GM18909 (cell line): ENCODE results near the gene ARMC9.
A peak's percentile ranks its signal among the peaks of the same experiment; 100 is the strongest.
"Not testable (repeated sequence)": the region's sequence is repeated elsewhere in the genome, so short reads cannot be mapped to it uniquely, and the experiment has no call there.

ENCODE experiments used
- ATAC-seq: cut with Tn5 transposase; IDR thresholded peaks from one replicate; pipeline ENCODE4 v1.9.1; 2021; ENCODE audit warnings: mild to moderate bottlenecking; ENCODE audit not compliant: unreplicated experiment, poor library complexity

The ARMC9 gene, protein sequence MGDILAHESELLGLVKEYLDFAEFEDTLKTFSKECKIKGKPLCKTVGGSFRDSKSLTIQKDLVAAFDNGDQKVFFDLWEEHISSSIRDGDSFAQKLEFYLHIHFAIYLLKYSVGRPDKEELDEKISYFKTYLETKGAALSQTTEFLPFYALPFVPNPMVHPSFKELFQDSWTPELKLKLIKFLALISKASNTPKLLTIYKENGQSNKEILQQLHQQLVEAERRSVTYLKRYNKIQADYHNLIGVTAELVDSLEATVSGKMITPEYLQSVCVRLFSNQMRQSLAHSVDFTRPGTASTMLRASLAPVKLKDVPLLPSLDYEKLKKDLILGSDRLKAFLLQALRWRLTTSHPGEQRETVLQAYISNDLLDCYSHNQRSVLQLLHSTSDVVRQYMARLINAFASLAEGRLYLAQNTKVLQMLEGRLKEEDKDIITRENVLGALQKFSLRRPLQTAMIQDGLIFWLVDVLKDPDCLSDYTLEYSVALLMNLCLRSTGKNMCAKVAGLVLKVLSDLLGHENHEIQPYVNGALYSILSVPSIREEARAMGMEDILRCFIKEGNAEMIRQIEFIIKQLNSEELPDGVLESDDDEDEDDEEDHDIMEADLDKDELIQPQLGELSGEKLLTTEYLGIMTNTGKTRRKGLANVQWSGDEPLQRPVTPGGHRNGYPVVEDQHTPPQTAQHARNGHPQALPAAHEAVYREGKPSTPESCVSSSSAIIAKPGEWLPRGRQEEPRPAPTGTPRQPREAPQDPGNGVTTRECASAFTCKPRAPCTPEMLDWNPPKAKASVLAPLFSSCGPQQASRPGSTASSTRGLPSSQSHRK

DNA sequence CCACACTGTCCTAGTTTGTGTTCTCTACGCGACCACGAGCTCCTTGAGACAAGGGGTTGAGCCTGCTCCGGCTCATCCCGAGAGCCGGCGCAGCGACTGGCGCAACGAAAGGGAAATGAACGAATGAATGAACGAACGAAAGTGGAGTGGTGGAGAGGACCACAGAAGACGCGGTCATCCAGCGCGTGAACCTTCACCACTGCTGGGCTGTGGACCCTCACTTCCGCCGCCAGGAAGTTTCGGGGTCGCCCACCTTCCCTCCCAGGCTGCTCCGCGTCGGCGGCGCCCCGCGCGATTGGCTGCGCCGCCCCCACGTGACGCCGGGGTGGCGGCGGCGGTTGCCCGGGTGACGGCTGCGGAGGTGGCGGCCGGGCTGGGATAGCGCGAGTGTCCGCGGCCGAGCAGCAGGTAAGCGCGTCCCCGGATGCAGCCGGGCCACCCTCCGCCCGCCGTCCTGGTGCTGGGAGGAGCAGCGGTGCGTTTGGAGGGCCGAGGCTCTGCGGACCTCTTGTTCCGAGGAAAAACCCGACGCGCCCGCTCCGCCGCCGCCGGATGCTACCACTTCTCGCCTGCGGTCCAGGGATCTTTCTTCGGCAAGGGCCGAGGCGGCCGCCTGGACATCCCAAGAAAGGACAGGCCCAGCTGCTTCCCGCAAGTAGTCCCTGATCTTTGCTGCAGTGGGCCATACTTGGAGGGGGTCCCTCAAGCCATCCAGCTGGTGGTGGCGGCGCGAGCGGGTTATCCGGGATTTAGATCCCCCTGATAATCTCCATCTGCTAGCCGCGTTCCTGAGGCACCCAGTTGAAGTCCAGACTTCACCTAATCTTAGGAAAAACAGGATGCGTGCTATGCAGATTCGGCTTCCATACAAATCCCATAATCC, at the start of gene ARMC9:
Gene ARMC9, plus strand, starts transcription at position 341 of the 883 bp plus-strand sequence. CDS start 7,608 bp downstream, outside the sequence.
- peak; percentile 97 for ATAC-seq

DNA sequence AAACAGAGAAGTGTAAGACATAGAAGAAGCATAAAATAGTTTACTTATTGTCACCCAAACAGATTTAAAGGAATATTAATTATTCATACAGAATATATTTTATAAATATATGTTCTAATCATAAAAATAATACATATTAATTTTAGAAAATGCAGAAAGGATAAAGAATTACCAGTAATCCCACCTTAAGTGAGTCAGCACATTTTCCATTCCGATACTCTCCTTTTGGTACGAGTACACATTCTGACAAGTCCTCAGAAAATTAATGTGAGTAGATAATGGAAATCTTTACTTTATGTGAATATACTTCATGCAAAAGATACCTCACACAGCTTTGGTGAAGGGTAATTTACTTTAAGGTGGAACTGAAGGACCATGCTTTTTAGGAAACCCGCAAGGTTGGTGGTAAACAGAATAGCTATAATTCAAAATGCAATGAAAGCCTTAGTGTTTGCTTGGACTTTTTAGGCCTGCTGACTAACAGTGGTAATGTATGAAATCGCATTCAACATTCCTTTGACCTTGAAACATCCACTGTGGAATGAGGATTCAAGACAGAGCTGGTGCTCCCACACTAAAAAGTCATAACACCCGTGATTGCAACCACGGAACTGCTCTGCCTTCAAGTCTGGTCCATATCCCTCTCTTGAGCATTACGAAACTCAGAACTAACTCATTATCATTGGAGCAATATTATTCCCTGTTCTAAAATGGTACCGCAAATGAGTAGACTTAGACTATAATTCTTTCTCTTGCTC, 45.5 kb upstream of the ARMC9 start:
- no peak for ATAC-seq

DNA sequence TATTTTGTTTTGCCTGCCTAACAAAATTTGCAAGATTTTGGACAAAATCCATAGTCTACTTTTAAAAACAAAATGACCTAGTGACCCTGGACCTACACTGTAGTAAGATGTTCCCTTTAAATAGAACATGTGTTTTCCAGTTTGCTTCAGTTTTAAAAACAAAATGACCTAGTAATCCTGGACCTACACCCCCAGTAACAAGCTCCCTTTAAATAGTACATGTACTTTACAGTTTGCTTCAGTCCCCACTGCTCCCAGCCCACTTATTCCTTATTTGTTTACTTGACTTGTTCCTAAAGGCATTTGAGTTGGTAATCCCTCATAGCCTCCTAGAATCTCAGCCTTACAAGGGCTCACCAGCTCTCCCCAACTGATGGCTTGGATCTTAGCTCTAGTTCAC, 39.1 kb upstream of the ARMC9 start:
- ATAC-seq, result no peak

DNA sequence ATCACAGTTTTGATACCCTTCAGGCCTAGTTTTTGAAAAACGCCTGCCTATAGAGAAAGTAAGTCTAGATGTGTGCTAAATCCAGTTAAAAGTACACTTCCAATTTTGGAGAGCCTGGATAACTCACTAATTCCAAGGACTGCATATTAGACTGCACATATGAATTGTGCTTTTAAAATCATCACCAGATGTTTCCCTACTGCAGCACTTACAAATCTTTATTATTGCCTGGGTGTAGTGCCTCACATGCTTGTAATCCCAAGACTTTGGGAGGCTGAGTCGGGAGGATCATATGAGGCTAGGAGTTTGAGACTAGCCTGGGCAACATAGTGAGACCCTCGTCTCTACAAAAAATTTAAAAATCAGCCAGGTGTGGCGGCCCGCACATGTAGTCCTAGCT, 37.7 kb upstream of the ARMC9 start:
- no peak for ATAC-seq

DNA sequence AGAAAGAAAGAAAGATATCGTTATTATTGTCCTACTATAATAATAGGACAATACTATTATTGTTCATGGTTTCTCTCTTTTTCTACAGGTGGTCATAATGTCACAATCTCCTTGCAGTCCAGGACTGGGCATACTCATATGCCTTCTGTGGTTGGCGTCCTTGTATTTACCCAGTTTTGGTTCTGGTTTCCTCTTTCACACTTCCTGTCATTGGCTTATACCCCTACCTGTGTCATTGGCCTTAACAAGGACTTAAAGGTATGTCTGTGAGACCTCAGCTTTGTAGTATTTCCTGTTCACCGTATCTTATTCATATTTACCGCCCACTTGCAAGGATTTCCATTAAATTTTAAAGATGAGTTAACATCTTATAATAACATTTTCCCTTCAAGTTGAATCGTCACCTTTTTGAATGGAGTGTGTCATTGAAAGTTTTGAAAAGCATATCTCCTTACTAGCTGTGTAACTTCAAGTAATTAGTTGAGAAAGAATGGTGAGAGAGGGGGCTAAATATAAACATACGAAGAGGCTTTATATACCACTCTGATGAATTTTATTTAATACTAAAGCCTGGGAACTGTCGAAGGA, 37.1 kb upstream of the ARMC9 start:
- ATAC-seq, result peak; percentile 65

DNA sequence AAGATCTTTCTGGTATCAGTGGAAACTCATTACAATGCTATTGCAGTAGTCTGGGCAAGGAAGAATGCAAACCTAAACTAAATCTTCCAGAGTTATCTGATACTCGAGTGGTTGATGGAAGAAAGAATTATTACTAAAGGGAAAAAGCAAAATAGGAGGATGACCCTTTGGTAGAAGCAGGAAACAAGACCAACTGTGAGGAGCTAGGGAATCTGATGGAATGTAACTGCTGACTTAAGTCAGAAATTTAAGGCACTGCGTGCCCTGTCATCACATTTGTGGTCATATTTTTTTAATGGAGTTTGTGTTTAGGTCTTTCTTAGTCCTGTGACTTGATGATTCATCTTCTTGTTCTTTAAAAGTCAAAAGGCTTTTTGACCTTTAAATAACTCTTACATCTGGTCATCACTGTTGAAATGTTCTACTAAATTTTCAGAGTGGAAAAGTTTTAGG, 36.5 kb upstream of the ARMC9 start:
- no peak for ATAC-seq

DNA sequence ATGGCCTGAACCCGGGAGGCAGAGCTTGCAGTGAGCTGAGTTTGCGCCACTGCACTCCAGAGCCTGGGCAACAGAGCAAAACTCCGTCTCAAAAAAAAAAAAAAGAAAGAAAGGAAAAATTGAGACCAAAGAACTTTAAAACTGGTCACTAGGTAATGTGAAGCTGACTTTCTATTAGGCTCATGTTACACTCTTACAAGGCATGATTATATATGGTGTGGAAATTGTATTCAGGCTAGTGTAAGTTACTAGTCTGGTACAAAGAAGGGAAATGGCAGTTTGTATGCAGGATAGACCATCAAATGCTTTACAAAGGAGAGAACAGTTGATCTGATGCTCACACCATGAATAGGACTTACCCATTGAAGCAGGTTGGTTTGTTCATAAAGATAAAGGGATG, 35.4 kb upstream of the ARMC9 start:
- no peak for ATAC-seq

DNA sequence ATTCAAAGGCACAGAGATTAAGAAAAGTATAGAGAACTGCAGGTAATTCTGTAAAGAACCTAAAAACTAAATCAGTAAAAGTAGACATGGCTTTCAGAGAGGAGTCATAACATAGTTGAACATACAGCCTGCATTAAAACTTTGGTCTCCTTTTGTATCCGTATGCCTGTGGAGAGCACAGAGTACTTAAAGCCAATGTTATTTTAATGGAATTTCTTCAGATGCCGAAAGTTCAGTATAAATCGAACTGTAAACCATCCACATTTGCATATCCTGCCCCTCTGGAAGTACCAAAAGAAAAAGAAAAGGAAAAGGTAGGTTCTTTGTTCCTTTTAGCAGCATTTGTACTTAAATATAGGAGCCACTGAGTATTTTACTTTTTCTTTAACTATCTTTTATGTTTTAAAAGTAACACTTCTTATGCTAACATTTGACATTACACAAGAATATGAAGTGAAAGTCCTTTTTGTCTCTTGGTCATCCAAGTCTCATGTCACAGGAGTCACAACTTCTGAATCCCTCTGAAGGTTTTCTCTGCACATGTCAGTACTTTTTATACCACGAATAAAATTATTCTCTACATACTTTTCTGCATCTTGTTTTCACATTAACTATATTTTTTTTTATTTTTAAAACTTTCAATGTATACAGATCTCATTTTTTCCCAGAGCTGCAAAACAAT, 34.9 kb upstream of the ARMC9 start:
- no peak for ATAC-seq

DNA sequence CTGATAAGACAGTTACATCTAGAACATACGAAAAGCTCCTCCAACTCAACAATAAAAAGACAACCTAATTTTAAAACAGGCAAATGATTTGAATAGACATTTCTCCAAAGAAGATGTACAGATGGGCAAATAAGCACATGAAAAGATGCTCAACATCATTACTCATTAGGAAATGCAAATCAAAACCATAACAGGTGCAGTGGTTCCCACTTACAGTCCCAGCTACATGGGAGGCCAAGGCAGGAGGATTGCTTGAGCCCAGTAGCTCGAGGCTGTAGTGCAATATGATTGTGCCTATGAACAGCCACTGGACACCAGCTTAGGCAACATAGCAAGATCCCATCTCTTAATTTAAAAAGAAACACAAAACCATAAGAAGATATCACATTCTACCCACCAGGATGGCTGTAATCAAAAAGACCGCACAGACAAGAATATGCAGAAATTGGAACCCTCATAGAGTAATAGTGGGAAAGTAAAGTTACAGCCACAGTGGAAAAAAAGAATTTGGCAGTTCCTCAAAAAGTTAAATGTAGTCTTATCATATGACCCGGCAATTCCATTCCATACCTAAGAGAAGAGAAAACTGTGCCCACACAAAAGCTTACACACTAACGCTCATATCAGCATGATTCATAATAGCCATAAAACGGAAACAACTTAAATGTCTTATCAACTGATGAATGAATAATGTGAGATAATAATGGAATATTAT, 30.5 kb upstream of the ARMC9 start:
- no peak for ATAC-seq

DNA sequence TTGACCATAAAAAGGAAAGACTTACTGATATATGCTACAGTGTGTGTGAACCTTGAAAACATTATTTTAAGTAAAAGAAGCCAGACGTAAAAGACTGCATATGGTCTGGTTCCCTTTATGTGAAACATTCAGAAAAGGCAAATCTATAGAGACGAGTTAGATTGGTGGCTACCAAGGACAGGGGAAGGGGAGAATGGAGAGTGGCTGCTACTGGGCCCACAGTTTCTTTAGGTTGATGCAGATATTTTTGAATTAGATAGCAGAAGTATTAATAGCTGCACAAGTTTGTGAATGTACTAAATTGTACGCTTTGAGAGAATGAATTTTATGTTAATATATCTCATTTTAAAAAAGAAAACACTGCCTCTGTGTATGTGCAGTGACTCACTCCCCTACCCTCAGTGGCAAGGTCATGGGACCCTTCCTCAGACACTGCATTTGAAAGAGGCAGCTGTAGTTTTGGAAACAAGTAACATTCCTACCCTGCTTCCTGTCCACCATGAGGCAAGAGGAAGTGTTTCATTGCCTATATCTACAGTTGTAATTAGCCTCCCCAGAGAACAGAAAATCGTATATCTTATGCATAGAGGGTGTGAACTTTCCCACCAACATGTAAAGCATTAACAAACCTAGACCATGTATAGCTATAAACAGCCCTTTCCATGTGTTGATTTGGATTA, 29.8 kb upstream of the ARMC9 start:
- no peak for ATAC-seq

DNA sequence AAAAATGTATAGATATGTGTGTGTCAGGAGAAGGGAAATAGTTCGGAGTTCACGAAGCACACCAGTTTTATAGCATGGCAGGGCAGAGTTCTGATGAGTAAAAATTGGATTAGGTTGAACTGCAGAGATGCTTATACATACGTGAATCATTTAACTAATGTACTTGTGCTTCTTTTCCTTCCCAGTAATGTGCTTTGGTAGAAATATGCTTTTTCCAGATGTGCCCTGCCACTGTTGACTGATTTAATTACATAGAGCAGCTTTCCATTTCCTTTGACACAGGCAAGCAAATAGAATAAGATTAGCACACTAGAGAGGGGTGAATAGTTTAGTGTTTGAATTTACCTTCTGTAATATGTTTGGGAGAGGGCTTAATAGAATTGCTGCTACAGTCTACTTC, 28.9 kb upstream of the ARMC9 start:
- no peak for ATAC-seq

DNA sequence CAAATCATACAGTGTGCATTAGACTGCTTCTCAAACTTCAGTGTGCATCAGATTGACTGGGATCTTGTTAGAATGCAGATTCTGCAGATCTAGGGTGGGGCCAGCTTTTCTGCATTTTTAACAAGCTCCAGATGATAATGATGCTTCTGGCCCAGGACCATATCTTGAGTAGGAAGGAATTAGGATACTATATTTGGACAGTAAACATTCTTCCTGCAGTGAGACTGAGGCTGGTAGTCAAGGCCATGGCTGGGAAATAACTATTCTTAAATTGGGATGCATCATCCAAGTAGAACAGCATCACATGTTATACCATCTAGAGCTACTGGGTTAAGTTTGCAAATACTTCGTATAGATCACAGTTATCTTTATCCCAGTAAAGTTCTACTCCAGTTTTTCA, 28.4 kb upstream of the ARMC9 start:
- ATAC-seq, result no peak

DNA sequence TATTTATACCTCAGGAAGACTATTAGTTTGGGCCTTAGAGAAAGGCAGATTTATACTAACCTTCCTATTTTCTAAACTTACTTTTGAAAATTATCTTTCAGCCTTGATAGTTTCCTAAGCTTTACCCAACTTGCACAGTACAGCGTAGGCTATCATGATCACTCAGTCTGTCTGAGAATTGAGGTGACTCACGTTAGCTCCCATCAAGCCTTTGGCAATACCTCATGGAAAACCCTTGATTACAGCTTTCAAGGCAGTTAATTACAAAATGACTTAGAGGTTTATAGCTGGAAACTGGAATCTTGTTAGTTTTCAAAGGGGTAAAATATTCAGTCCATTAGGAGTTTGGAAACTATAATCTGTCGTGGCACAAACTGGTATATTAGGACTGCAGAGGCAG, 26.4 kb upstream of the ARMC9 start:
- ATAC-seq, result no peak

DNA sequence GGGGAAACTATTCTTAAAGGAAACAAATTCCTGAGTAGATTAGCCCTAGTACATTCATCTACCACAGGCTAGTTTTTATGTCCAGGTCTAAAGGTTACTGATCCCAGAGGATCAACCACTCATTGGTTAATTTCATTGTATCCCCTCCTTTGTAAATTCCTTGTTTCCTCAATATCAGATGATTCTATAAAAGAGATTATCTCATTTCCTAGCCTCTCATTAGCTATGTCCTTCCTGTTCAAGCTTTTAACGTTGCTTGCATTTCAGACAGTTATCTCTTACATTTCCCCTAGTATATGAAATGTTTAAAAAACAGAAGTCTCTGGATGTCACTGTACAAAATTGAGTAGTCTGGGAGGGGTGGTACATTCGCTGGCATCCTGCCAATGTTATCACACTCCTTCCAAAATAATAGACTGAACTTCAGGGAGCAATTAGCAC, 24.2 kb upstream of the ARMC9 start:
- no peak for ATAC-seq

DNA sequence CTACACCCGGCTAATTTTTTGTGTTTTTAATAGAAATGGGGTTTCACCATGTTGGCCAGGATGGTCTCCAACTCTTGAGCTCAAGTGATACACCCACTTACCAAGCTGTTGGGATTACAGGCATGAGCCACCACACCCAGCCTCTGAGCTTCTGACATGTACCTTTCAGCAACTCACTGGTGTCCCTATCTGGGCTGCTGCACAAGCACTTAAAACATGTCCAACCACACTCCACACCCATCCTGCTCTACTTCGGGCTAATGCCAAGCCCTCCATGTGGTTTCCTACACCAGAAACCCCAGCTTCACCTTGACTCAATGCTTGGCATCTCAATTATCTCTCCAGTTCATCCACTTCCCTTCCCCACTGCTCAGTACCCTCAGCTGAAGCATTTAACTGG, 22.4 kb upstream of the ARMC9 start:
- no peak for ATAC-seq

DNA sequence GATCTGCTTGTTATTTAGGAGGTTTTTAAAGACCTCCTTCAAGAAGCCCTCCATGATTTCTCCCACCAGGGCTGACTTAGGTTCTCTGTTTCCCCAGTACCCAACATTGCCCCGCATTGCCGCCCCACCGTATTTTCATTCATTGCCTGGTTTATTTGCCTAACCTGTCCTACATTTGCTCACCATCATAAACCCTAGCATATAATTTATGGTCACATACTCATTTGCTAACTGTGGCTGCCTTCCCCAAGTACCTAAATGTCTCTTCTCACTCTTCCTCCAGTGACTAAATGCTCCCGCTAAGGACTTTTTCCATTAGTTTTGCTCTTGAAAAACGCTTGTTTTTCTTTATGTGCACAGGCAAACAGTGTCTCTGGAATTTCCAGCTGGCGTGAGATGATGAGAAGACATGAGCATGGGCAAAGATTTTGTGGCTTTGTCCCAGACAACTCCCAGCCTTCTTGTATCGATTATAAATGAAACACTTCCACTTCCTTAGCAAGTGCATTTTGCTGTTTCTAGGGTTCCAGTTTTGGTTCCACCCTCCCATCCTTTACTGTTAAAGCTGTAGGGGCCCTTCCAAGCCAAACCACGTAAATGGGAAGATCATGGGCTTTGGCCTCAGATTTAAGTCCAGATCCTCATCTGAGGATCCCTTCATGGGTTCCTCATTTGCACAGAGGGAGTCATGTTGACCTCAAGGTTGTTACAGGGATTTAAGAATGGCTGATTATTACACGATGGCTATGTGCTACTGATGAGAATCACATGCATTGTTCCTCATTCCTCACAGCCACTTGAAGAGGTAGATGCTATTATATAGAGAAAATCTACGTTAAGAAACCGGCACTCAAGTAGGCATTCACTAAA, 21.0 kb upstream of the ARMC9 start:
- ATAC-seq, result no peak

DNA sequence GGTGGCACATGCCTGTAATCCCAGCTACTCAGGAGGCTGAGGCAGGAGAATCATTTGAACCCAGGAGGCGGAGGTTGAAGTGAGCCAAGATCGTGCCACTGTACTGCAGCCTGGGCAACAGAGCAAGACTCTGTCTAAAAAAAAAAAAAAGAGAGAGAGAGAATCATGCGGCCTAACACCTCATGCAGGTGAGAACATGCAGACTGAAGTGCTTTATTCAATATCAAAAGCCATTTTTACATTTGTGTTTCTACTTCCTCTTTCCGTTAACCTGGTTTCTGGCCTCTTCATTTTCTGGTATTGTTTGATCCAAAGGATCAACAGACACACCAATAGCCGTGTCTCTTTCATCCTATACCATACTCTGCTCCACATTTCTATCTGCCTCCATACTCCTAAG, 19.6 kb upstream of the ARMC9 start:
- ATAC-seq, result not testable (repeated sequence)
